A549 (cell line): ENCODE results near the gene PGM2L1. TPM values are rescaled to one million over a fixed set of nuclear protein-coding genes. Genes with fewer than 3 reads are reported as not detected.

Experiments used
- ATAC-seq, 2 experiments: fragments of 200-7000 bp in 1 of 2; fragments of >200 bp in 1 of 2; cut with Nextera tagmentation in 1 of 2; cut with Tn5 transposase in 1 of 2; 3 replicates each; pipeline versions ENCODE4 v1.8.0 to v1.9.1; 2018 to 2020; ENCODE audit warnings: mild to moderate bottlenecking in 1 of 2, moderate library complexity in 1 of 2
- CTCF ChIA-PET: fragments of 300-600 bp; sonication (Branson Sonifier 250); formaldehyde crosslinking; extraction: SDS; loops from one replicate; lab custom pipeline; 2021; ENCODE audit warnings: antibody characterized with exemption, inconsistent platforms; lab: Yijun Ruan, JAX
- POLR2A ChIA-PET: fragments of 350-600 bp; formaldehyde crosslinking; extraction: SDS; loops from one replicate; lab custom pipeline; 2021; ENCODE audit warnings: antibody characterized with exemption, inconsistent platforms; lab: Yijun Ruan, JAX
- DNase-seq, 2 experiments: peaks; one replicate each; pipeline versions ENCODE4 v3.0.0 to v3.0.0-alpha.2; 2011 to 2016; ENCODE audit warnings: low read depth in 1 of 2, low spot score in 1 of 2
- FAIRE-seq: peaks from 2 replicates; lab custom pipeline; 2011; peaks lifted over from hg19 to GRCh38; lab: Jason Lieb, UNC
- H3K27ac ChIP-seq, 2 experiments: fragments of >200 bp; sonication (Bioruptor Twin); formaldehyde crosslinking; 3 replicates each; pipeline ENCODE4 v1.5.1; 2016 to 2017
- H3K4me1 ChIP-seq: fragments of >200 bp; sonication (Bioruptor Twin); formaldehyde crosslinking; 3 replicates; pipeline ENCODE4 v1.6.1; 2016
- H3K4me2 ChIP-seq: fragments of >200 bp; sonication (Bioruptor Twin); formaldehyde crosslinking; 3 replicates; pipeline ENCODE4 v1.6.1; 2016
- H3K4me3 ChIP-seq: fragments of >200 bp; sonication (Bioruptor Twin); formaldehyde crosslinking; 3 replicates; pipeline ENCODE4 v1.5.1; 2016
- H3K9me3 ChIP-seq: fragments of >200 bp; sonication (Bioruptor Twin); formaldehyde crosslinking; 3 replicates; pipeline ENCODE4 v1.6.1; 2016
- ATOH8 ChIP-seq: fragments of 250-450 bp; sonication (Bioruptor Pico); IDR thresholded peaks from 2 replicates; pipeline ENCODE4 v1.5.0; 2020; ENCODE audit warnings: low read depth, mild to moderate bottlenecking, moderate library complexity
- CEBPB ChIP-seq, 2 experiments: fragments of >200 bp in 1 of 2; sonication (Bioruptor Twin) in 1 of 2; formaldehyde crosslinking in 1 of 2; IDR thresholded peaks; 2 replicates each; pipeline ENCODE4 v1.6.1; 2012 to 2016
- CTCF ChIP-seq: fragments of >200 bp; sonication (Bioruptor Twin); formaldehyde crosslinking; IDR thresholded peaks from 3 replicates; pipeline ENCODE4 v1.5.1; 2016
- EHMT2 ChIP-seq: fragments of 200-600 bp; sonication (generic); IDR thresholded peaks from 2 replicates; pipeline ENCODE4 v1.6.1; 2016; ENCODE audit warnings: antibody characterized with exemption, low read depth, mild to moderate bottlenecking, moderate library complexity
- ELK1 ChIP-seq: fragments of 150-350 bp; IDR thresholded peaks from 2 replicates; pipeline ENCODE4 v1.6.1; 2014; ENCODE audit warnings: low read depth, mild to moderate bottlenecking, low read length
- ESRRA ChIP-seq: fragments of 150-350 bp; IDR thresholded peaks from 2 replicates; pipeline ENCODE4 v1.6.1; 2014; ENCODE audit warnings: mild to moderate bottlenecking, low read length, borderline replicate concordance
- FOSB ChIP-seq: fragments of 250-450 bp; sonication (Bioruptor Pico); IDR thresholded peaks from 2 replicates; pipeline ENCODE4 v1.5.0; 2020; ENCODE audit warnings: mild to moderate bottlenecking, moderate library complexity
- FOSL2 ChIP-seq, 2 experiments: fragments of 450-650 bp in 1 of 2; fragments of >200 bp in 1 of 2; sonication (Bioruptor Twin) in 1 of 2; formaldehyde crosslinking; IDR thresholded peaks; 2 replicates each; pipeline versions ENCODE4 v1.5.0 to v1.6.1; 2016 to 2020; ENCODE audit warnings: mild to moderate bottlenecking in 1 of 2, moderate library complexity in 1 of 2
- HDAC2 ChIP-seq: fragments of 200-600 bp; sonication (generic); IDR thresholded peaks from 2 replicates; pipeline ENCODE4 v1.6.1; 2016
- HMGXB4 ChIP-seq: fragments of 250-450 bp; sonication (Bioruptor Pico); IDR thresholded peaks from 2 replicates; pipeline ENCODE4 v1.5.0; 2021; ENCODE audit warnings: mild to moderate bottlenecking, moderate library complexity, borderline replicate concordance
- HOXA7 ChIP-seq: fragments of 250-450 bp; sonication (Bioruptor Pico); IDR thresholded peaks from 2 replicates; pipeline ENCODE4 v1.5.0; 2020; ENCODE audit warnings: mild to moderate bottlenecking, moderate library complexity
- HOXB13 ChIP-seq: fragments of 250-450 bp; sonication (Bioruptor Pico); IDR thresholded peaks from 2 replicates; pipeline ENCODE4 v1.5.0; 2020; ENCODE audit warnings: low read depth, mild to moderate bottlenecking, moderate library complexity
- JUNB ChIP-seq: fragments of >200 bp; sonication (Bioruptor Twin); formaldehyde crosslinking; IDR thresholded peaks from 2 replicates; pipeline ENCODE4 v1.6.1; 2016
- KDM1A ChIP-seq: fragments of 200-600 bp; sonication (generic); IDR thresholded peaks from 2 replicates; pipeline ENCODE4 v1.6.1; 2016; ENCODE audit warnings: low read depth, mild to moderate bottlenecking
- MAX ChIP-seq: IDR thresholded peaks from 2 replicates; pipeline ENCODE4 v1.6.1; 2012
- MYC ChIP-seq: IDR thresholded peaks from 2 replicates; pipeline ENCODE4 v1.6.1; 2012; ENCODE audit warnings: mild to moderate bottlenecking, inconsistent platforms, low read length, improper control_type of control experiment, borderline replicate concordance
- NFE2L2 ChIP-seq: fragments of 150-350 bp; conservative IDR thresholded peaks from 2 replicates; pipeline ENCODE4 v1.6.1; 2014; ENCODE audit warnings: low read length
- NPAS2 ChIP-seq: fragments of 250-450 bp; sonication (Bioruptor Pico); IDR thresholded peaks from 2 replicates; pipeline ENCODE4 v1.8.0; 2022; ENCODE audit warnings: mild to moderate bottlenecking, moderate library complexity, borderline replicate concordance
- POLR2A ChIP-seq: IDR thresholded peaks from 2 replicates; pipeline ENCODE4 v1.6.1; 2012; ENCODE audit warnings: mild to moderate bottlenecking, low read length
- RAD21 ChIP-seq, 2 experiments: fragments of >200 bp in 1 of 2; sonication (Bioruptor Twin) in 1 of 2; formaldehyde crosslinking in 1 of 2; IDR thresholded peaks in 1 of 2; conservative IDR thresholded peaks in 1 of 2; 2 replicates in 1 of 2; 3 replicates in 1 of 2; pipeline ENCODE4 v1.6.1; 2012 to 2018; ENCODE audit warnings: inconsistent platforms in 1 of 2
- RARB ChIP-seq: fragments of 250-450 bp; sonication (Bioruptor Pico); IDR thresholded peaks from 2 replicates; pipeline ENCODE4 v1.8.0; 2021; ENCODE audit warnings: mild to moderate bottlenecking, moderate library complexity
- RNF2 ChIP-seq: fragments of 200-600 bp; sonication (generic); IDR thresholded peaks from 2 replicates; pipeline ENCODE4 v1.6.1; 2016; ENCODE audit warnings: low read depth, mild to moderate bottlenecking, antibody characterized with exemption, moderate library complexity, borderline replicate concordance
- TFCP2L1 ChIP-seq: fragments of 250-450 bp; sonication (Bioruptor Pico); IDR thresholded peaks from 2 replicates; pipeline ENCODE4 v1.5.0; 2021; ENCODE audit warnings: mild to moderate bottlenecking
- WGBS: methylation state at CpG from one replicate; pipeline ENCODE4 v1.1.6; 2017; ENCODE audit errors: missing lambda C conversion rate; 5-methylcytosine and 5-hydroxymethylcytosine counted together
- polyA plus RNA-seq, 4 experiments: library from polyadenylated mRNA; depleted of rRNA in 3 of 4; stranded (reverse); fragments of >200 nt; fragmentation: RNase III in 1 of 4; extraction: RNeasy Plus Mini Kit Qiagen cat#74134 plus additional on column Dnase treatment in 1 of 4; gene quantifications; 2 replicates in 3 of 4; 3 replicates in 1 of 4; pipeline ENCODE4 v1.2.3, GENCODE V29; 2011 to 2017

PGM2L1 gene
- polyA plus RNA-seq, 2 of the 4 experiments (the other 2 are of a cell fraction): 21.8 to 23.5 TPM

GRCh38 chr11:74282421-74282820 is 115.8 kb downstream of the PGM2L1 start:
- 91% methylated on average over 3 of the region's 3 CpGs for WGBS
- ATAC-seq (no peak), DNase-seq (no peak), FAIRE-seq (no peak)
- no peaks in the 10 kb centered on the region for H3K9me3 ChIP-seq
- POLR2A ChIA-PET: no interaction called here
- no peak overlapping the region for H3K4me2 ChIP-seq
- no peak overlapping the region for H3K4me3 ChIP-seq
- H3K27ac ChIP-seq: peak overlapping the region; percentile 96 to 97
- CTCF ChIA-PET: interaction anchor here (0.9 to 2.5 kb wide), 2 partner anchors 26 to 39 kb away, joined by 3 to 10 read pairs; no protein-coding TSS in a partner anchor
- peaks cover 84% of the 10 kb centered on the region for H3K4me1 ChIP-seq
- TF ChIP-seq HOXB13 (CRISPR knock-in tag) (no peak), ATOH8 (CRISPR knock-in tag) (no peak), HOXA7 (CRISPR knock-in tag) (no peak), RNF2 (no peak), NPAS2 (no peak), FOSB (CRISPR knock-in tag) (no peak), FOSL2 (IDR thresholded peaks at IDR 0.05) (no peak), FOSL2 (CRISPR knock-in tag; IDR thresholded peaks at IDR 0.05) (no peak), NFE2L2 (no peak), RARB (CRISPR knock-in tag) (no peak), RAD21 (conservative IDR thresholded peaks at IDR 0.05 in 1 of 2, IDR thresholded peaks at IDR 0.05 in 1 of 2) (no peak), HMGXB4 (CRISPR knock-in tag) (no peak), MAX (no peak), MYC (no peak), JUNB (no peak), KDM1A (no peak), TFCP2L1 (no peak)

- TF ChIP-seq ELK1 (no peak), HDAC2 (no peak), CTCF (no peak), EHMT2 (no peak), POLR2A (no peak), ESRRA (no peak), FOSB (CRISPR knock-in tag) (no peak), NFE2L2 (no peak), CEBPB (IDR thresholded peaks at IDR 0.05) (no peak), RNF2 (no peak), ATOH8 (CRISPR knock-in tag) (no peak)
- FAIRE-seq (no peak), DNase-seq (no peak), ATAC-seq (no peak)
- ChIA-PET CTCF (interaction anchor here (0.8 to 6.0 kb wide), 5 partner anchors 25 to 464 kb away, joined by 3 to 32 read pairs (median 3); no protein-coding TSS in a partner anchor), POLR2A (interaction anchor here (1.8 kb wide), 1 partner anchor 212 kb away, joined by 5 read pairs; no protein-coding TSS in a partner anchor)
- Histone ChIP-seq H3K4me3 (no peak overlapping the region), H3K4me2 (peak overlapping the region; percentile 65; the same call in 2 of the 3 replicates), H3K4me1 (peaks cover 79% of the 10 kb centered on the region), H3K9me3 (no peaks in the 10 kb centered on the region), H3K27ac (peak overlapping the region; percentile 94 to 98)
These were observed 117.7 kb downstream of the PGM2L1 start for GRCh38 chr11:74280494-74280893.
